Measurements from ENCODE around the gene SRL. TPM values are rescaled to one million over a fixed set of nuclear protein-coding genes. Genes with fewer than 3 reads are reported as not detected.

Gene SRL
- total and polyA plus RNA-seq, 2 of the 13 experiments (the other 11 are each of a cell fraction or from before 2014, with no cell fraction given) = 0.05 TPM; not detected in 1

DNA sequence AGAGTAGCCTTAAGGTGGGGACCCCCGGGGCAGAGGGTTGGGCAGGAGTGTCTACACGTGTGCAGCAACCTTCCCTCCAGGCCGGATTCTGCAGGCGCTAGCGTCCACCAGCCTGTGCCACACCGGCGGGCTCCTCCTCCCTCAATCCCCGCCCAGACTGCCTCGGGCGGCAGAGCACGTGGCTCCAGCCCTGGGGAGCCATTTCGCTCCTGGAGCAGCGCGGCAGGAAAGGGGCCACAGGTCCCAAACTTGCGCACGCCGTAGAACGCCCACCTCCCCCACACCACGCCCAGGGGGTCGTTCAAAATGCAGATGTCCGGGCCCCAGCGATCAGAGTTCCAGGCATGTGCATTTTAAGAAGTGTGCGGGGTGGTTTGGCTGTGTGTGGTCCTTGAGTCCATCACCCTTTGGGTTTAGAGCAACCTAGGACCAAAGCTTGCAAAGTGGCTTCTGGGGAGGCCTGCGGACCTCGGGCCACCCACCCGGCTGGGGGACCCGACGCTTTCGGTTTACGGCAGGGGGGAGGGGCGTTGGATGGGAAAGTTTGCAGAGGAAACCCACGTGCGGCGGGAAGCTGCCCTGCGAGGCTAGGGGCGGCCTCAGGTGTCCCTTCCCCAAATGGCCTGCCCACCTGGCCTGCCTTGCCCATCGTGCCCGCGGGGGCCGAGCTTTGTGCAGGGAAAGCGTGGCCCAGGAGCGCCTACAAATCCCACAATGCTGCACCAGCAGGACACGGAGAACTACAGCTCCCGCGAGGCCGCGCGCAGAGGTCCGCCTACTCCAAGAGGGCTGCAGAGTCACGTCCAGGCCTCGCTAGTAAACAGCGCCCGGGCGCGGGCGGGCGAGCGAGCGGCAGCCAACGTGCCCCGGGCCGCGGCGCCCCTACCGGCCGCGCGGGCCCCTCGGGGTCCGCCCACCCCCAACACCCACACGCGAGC, 29.6 kb upstream of the SRL start (continued):
- TF ChIP-seq, protein P1, sequence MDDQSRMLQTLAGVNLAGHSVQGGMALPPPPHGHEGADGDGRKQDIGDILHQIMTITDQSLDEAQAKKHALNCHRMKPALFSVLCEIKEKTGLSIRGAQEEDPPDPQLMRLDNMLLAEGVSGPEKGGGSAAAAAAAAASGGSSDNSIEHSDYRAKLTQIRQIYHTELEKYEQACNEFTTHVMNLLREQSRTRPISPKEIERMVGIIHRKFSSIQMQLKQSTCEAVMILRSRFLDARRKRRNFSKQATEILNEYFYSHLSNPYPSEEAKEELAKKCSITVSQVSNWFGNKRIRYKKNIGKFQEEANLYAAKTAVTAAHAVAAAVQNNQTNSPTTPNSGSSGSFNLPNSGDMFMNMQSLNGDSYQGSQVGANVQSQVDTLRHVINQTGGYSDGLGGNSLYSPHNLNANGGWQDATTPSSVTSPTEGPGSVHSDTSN (CRISPR knock-in tag; IDR thresholded peaks at IDR 0.05; ENCODE audit: borderline replicate concordance) = peak; percentile 82; the same call in 1 of the 2 replicates
- peak; percentile 59; the same call in 1 of the 2 replicates for TF ChIP-seq ZZZ3 (CRISPR knock-in tag; IDR thresholded peaks at IDR 0.05; ENCODE audit: borderline replicate concordance)
- TF ChIP-seq, protein P2, sequence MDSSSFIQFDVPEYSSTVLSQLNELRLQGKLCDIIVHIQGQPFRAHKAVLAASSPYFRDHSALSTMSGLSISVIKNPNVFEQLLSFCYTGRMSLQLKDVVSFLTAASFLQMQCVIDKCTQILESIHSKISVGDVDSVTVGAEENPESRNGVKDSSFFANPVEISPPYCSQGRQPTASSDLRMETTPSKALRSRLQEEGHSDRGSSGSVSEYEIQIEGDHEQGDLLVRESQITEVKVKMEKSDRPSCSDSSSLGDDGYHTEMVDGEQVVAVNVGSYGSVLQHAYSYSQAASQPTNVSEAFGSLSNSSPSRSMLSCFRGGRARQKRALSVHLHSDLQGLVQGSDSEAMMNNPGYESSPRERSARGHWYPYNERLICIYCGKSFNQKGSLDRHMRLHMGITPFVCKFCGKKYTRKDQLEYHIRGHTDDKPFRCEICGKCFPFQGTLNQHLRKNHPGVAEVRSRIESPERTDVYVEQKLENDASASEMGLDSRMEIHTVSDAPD (CRISPR knock-in tag; IDR thresholded peaks at IDR 0.05) = peak; percentile 89
- TF ChIP-seq CEBPG (CRISPR knock-in tag; IDR thresholded peaks at IDR 0.05) = 0 out of 2 replicates have a peak, but pooled peaks have one; percentile 15
- TF ChIP-seq ISX (CRISPR knock-in tag; conservative IDR thresholded peaks at IDR 0.05) = no peak; the same call in 1 of the 2 replicates
- TF ChIP-seq, protein P3, sequence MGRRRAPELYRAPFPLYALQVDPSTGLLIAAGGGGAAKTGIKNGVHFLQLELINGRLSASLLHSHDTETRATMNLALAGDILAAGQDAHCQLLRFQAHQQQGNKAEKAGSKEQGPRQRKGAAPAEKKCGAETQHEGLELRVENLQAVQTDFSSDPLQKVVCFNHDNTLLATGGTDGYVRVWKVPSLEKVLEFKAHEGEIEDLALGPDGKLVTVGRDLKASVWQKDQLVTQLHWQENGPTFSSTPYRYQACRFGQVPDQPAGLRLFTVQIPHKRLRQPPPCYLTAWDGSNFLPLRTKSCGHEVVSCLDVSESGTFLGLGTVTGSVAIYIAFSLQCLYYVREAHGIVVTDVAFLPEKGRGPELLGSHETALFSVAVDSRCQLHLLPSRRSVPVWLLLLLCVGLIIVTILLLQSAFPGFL (CRISPR knock-in tag; IDR thresholded peaks at IDR 0.05) = no peak
- TF ChIP-seq RBM39 (IDR thresholded peaks at IDR 0.05; ENCODE audit: low read depth, low read length, poor library complexity, severe bottlenecking) = no peak
- TF ChIP-seq BRD4 (CRISPR knock-in tag; IDR thresholded peaks at IDR 0.05) = peak; percentile 45
- peak; percentile 45 for TF ChIP-seq ARNT2 (CRISPR knock-in tag; IDR thresholded peaks at IDR 0.05; ENCODE audit: low read depth)
- no peak for TF ChIP-seq SKI (IDR thresholded peaks at IDR 0.05; ENCODE audit: partially characterized antibody)
- peak; percentile 89; the same call in 1 of the 2 replicates for TF ChIP-seq ZNF20 (CRISPR knock-in tag; IDR thresholded peaks at IDR 0.05)
- TF ChIP-seq, protein P4, sequence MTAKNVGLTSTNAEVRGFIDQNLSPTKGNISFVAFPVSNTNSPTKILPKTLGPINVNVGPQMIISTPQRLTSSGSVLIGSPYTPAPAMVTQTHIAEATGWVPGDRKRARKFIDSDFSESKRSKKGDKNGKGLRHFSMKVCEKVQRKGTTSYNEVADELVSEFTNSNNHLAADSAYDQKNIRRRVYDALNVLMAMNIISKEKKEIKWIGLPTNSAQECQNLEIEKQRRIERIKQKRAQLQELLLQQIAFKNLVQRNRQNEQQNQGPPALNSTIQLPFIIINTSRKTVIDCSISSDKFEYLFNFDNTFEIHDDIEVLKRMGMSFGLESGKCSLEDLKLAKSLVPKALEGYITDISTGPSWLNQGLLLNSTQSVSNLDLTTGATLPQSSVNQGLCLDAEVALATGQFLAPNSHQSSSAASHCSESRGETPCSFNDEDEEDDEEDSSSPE (CRISPR knock-in tag; IDR thresholded peaks at IDR 0.05) = peak; percentile 91
- peak; percentile 88; the same call in 1 of the 2 replicates for TF ChIP-seq REL (CRISPR knock-in tag; conservative IDR thresholded peaks at IDR 0.05)
- peak; percentile 56; the same call in 1 of the 2 replicates for TF ChIP-seq GTF3A (CRISPR knock-in tag; conservative IDR thresholded peaks at IDR 0.05)
- no peak for TF ChIP-seq SRF (IDR thresholded peaks at IDR 0.05; ENCODE audit: low read depth, low read length)
- TF ChIP-seq CREM (IDR thresholded peaks at IDR 0.05) = peak; percentile 69
- no peak for TF ChIP-seq CREM (CRISPR knock-in tag; IDR thresholded peaks at IDR 0.05)
- TF ChIP-seq ZSCAN30 (CRISPR knock-in tag; IDR thresholded peaks at IDR 0.05) = no peak
- 0 out of 2 replicates have a peak, but pooled peaks have one; percentile 77 for TF ChIP-seq ZNF468 (CRISPR knock-in tag; IDR thresholded peaks at IDR 0.05)
- 0 out of 2 replicates have a peak, but pooled peaks have one; percentile 29 for TF ChIP-seq ZNF205 (CRISPR knock-in tag; IDR thresholded peaks at IDR 0.05)
- TF ChIP-seq ZNF224 (CRISPR knock-in tag; IDR thresholded peaks at IDR 0.05) = 0 out of 2 replicates have a peak, but pooled peaks have one; percentile 83
- TF ChIP-seq, protein P5, sequence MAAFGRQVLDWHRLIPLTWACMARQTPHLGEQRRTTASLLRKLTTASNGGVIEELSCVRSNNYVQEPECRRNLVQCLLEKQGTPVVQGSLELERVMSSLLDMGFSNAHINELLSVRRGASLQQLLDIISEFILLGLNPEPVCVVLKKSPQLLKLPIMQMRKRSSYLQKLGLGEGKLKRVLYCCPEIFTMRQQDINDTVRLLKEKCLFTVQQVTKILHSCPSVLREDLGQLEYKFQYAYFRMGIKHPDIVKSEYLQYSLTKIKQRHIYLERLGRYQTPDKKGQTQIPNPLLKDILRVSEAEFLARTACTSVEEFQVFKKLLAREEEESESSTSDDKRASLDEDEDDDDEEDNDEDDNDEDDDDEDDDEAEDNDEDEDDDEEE (CRISPR knock-in tag; IDR thresholded peaks at IDR 0.05) = peak; percentile 20; the same call in 1 of the 2 replicates
- no peak for TF ChIP-seq ZNF33B (CRISPR knock-in tag; IDR thresholded peaks at IDR 0.05)
- TF ChIP-seq ZNF883 (CRISPR knock-in tag; IDR thresholded peaks at IDR 0.05; ENCODE audit: not compliant biosample characterization) = peak; percentile 88

Data from HepG2 (cell line).